NOMO-1 treated with DMSO at 0.1 percent for 48 hours (cell line): ENCODE results near the gene CNPPD1.

ENCODE experiments used
- DNase-seq: peaks from one replicate; lab custom pipeline; 2025; ENCODE audit not compliant: unreplicated experiment; lab: John Stamatoyannopoulos, UW

Gene CNPPD1

GRCh38 chr2:219176818-219177551, at the start of gene CNPPD1:
CNPPD1 (minus strand) TSS chr2:219176925; CDS start chr2:219176828, 97 bp downstream.
- peak; percentile 84 for DNase-seq

- peak; percentile 61 for DNase-seq
Observed at GRCh38 chr2:219225350-219225749, 48.6 kb upstream of the CNPPD1 start.

DNA sequence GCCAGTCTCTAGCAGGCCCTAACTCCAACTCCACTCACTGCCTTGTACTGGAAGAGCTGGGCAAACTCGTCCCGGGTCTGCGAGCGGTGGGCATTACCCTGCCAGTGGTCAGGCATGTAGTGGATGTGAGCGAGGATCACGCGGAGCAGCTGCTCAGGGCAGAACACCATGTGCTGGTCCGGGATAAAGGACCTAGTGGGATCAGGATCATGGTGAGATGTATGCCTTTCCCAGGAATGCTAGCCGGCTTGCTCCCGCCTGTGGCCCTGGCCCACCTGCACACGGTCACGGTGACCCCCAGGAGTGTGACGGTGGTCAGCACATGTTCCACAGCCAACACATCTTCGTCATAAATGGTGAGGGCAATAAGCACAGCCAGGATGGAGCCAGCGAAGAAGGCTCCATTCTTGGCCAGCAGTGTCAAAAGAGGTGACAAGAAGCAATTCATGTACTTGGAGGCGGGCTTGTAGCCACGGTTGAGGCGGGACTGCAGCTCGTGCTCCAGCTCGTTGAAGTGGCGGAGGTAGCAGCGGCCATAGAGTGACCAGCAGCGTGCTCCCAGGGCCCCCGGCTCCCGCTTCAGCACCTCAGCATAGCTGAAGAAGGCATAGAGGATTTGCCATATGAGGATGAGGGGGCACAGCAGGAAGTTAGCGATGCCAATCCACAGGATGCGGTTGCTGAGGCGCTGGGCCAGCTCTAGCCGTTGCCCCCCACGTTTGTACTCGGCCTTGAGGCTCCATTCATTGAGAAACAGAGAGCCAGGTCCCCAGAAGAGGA, 47.3 kb upstream of the CNPPD1 start:
- no peak for DNase-seq

DNA sequence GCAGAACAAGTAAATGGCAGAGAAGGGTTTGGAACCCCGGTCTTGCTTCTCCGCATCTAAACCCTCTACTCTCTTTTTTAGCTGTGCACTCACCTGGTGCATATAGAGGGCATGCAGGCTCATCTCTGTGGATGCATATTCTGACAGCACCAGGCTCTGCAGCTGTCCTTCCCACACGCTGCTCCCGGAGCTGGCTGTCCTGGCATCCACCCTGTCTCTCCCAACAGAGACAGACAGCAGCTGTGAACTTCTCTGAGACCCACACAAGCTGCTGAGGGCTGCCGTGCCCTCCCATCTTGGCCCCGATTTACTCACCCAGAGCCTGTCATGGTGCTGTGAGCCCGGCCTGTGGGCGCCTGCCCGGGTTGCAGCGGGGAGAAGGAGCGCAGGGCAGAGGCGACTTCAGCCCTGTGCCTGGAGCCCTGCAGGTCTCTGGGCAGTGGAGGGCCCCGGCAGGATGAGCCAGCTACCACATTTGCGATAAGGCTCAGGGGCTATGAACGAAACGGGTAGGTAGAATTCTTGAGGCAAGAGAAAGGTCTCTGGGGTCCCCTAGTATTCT, 45.3 kb upstream of the CNPPD1 start:
- DNase-seq, result no peak

DNA sequence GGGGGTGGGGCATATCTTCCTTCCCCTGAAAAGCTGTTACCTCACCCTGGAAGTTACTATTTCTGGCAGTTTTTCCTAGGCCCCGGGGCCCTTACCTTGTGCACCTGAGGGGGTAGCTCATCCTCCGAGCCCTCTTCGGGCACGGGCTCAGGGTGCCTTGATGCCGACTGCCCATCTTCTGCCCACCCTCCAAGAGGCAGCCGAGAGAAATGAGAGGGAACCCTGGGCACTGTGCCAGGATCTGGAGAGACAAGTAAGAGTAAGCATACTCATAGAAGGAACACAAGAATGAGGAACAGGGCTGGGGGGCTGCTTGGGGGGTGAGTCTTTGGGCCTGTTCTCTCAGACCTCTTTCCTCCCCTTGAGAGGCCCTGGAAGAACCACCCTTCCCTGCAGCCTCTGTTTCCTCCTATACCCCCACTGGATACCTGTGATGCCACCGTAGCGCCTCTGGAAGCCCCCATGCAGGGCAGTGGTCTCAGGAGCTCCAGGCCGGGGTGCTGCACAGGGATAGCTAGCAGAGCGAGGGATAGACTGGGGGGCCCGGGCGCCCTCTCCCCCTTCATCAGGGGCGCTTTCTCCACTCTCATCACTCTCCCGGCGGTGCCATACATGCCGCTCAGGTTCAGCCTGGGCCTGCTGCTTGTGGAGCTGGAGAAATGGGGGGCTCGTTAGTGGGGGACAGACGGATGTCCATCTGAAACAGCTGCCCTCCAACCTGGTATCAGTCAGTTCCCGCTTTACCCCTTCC, 44.1 kb upstream of the CNPPD1 start:
- no peak for DNase-seq

DNA sequence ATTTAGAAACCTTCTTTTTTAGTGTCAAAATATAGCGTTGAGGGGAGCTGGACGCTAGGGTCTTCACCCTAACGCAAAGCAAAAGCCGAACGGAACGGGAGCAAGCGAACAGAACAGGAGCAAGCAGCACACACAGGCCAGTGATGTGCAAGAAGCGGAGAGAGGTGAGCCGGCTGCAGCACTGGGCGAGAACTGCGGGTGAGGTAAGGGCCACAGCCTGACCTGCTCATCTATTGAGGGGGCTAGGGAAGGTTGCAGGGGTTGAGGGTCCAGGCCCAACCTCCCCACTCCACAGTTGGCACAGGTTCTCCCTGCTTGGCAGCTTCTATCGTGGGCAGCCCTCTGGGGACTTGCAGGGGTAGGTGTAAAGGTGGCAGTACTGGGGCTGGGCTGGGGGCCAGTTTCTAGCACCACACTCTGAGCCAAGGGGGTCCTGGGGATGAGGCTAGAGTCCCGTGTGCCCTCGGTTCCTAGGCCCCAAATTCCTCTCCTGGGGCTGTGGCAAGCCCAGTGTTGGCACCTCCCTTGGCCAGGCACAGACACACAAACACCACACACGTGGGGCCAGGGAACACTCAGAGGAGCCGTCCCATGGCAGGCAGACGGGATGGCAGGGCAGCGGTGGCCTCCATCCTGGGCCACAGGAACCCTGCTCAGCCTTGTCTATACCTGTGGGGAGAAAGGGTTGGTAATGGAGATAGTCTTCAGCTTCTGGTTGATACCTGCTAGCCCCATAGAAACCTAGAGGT, 43.2 kb upstream of the CNPPD1 start:
- no peak for DNase-seq

DNA sequence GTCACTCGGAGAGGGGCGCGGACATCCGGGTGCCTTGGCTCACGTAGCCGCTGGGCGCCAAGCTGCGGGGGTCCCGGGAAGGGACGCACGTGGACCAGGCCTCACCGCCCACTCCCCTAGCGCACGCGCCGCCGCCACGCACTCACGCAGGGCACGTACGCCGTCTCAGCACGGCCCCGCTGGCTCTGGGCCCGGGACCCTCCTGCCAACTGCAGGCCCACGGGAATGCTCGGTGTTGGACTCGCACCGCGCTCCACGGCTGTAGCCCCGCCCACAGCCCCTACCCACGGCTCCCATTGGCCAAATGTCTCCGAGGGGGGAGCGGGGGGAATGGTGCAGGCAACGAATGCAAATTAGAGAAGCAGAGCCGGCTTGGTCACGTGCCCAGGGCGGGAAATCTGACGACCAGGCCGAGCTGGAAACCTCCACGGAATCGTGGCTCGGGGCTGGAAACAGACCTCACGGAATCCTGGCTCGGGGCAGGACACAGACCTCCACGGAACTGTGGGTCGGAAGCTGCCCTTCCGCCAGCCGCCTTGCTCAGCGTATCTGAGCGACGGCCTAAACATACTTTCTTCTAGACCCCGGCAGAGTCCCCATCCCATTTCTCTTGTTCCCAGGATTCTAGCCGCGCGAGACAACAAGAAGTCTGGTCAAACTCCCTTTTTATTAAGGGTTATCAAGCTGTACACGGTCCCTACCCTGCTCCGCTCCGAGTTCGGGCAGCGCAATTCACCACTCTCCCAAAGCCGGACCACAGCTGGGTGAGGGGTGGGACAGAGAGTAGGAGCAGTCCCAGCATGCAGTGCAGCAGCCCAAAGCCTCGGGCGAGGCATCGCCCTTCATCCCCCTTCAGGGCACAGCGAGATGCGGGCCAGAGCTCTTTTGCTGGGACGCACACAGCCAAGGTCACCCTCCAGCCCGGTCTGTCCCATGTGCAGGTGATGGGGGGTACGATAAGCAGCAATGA, 42.3 kb upstream of the CNPPD1 start, which contains the start of gene ABCB6:
Gene ABCB6, minus strand, starts transcription at position 227 of the 970 bp plus-strand sequence. CDS start 285 bp downstream, outside the sequence.
- no peak for DNase-seq

GRCh38 chr2:219218217-219218731, 41.5 kb upstream of the CNPPD1 start:
- no peak for DNase-seq

DNA sequence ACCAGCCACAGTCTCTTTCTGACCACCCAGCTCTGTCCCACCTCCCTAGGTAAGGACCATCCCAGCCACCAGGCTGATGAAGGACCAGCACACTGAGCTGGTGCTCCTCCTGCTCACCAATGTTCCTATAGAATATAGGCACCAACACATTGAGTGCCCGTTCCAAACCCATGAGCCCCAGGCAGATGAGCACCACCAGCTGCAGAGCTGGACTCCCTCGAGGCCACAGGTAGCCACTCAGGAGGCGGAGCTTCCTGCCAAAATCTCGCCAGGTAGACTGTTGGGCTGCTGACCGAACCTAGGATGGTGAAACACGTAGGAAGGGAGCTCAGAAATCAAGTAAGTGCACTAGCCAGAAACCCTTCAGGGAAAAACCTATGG, 39.8 kb upstream of the CNPPD1 start:
- DNase-seq, result no peak

DNA sequence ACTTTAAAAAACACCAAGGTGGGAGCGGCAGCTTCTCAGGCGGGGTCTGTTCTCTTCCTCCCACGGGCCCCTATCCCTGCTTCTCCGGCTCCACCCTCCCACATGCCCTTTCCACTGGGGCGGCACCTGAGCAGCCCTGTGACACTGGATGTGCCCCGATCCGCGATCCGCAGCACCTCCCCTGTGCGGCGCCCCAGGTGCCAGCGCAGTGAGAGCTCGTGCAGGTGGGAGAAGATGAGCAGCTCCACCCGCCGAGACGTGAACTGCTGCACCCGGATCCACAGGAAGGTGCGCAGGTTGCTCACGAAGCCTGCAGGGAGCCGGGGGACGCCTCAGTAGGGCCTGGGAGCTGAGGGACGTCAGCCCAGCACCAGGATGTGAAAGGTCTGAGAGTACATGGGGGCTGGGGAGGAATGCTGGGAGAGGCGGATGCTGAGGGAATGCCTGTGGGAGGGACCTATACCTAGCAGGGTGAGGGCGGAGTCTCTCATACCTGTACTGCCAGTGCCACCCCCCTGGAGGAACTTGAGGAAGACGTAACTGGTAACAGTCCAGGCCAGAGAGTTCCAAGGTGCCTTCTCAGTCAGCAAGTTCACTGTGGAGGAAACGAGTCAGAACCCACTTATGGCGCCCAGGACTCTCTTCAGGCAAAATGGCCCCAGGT, 39.3 kb upstream of the CNPPD1 start:
- no peak for DNase-seq

DNA sequence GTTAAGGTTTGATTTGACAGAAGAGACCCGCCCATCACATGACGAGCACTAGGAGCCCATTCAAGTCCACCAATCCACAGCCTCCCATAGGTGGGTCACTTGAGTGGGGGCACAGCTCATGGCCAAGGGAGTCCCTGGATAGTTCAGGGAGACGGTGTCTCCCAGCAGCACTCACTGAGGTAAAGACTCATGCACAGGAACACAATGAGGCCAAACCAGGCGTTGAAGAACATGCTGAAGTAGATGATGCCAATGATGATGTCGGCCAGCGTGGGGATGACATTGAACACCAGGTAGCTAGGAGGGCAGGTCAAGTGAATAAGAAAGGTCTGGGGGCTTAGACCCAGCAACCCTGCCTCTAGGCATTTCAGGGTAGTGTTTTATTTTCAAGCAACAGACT, 38.1 kb upstream of the CNPPD1 start:
- no peak for DNase-seq

GRCh38 chr2:219214141-219214540, 37.4 kb upstream of the CNPPD1 start:
- no peak for DNase-seq

DNA sequence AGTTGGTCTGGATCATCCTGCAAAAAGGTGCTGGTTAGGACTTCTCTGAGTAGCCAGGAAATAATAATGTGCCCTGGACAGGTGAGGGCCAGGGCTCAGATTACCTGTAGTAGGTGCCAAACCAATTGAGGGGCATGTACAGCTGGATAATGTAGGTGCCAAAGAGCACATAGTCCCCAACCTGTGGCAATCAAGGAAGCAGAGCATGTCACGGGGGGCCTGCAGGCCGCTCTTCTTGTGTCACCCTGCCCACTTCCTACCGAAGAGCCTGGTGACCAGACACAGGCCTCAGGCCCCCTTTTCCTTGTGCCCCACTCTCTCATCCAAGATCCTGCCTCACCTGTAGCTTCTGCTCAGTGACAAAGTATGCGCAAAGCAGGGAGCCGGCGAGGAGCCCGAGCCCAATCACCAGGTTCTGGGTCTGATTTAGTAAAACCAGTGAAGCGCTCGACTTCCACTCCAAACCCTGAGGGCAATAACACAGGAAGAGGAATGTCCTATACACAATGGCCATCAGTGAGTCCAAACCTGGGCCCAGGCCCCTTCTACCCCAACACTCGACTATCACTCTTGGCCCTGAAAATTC, 36.9 kb upstream of the CNPPD1 start:
- DNase-seq, result no peak

DNA sequence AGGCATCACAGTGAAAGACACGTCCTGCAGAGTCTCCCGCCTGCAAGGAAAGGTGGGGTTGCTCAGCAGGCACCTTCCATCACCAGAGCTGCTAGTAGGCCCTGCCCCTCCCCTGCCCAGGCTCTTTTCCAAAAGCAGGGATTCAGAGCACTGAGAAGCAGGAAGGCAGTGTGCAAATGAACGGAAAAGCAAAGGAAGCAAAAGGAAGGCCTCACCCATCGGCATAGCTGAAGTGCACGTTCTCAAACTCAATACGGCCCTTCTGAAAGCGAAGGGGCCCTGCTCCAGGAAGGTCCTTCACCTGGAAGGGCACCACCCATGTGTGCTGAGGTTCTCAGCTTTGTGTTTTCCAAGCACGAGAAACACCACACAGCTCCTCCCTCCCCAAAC, 36.3 kb upstream of the CNPPD1 start:
- no peak for DNase-seq

GRCh38 chr2:219210886-219211362, 34.2 kb upstream of the CNPPD1 start:
- DNase-seq, result no peak

DNA sequence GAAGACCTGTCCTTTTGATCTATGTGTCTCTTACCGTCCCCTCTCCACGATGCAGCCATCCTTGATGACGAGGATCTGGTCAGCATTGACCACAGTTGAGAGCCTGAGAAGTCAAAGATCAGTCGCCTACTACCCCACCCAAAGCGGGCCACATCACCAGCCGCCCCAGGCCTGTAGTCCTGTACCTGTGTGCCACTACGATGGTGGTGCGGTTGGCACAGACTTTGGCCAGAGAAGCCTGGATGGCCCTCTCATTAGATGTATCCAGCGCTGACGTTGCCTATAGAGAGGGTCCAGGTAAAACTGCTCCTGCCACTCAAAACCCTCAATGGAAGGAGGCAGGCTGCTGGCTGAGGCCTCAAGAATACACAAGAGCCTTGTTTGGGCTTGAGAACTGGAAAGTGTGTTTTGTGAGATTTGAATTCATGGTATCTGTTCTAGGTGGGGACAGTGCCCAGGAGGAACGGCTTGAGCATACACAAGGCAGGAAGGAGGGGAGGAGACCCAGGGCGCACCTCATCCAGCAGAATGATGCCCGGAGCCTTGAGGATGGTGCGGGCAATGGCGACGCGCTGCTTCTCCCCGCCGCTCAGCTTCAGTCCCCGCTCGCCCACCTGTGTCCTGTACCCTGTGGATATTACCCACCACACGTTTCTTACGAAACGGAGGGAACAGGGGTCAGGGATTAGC, 33.6 kb upstream of the CNPPD1 start:
- no peak for DNase-seq
